C4-2B (cell line): ENCODE results near the gene ADARB2.
"Not testable (repeated sequence)": the region's sequence is repeated elsewhere in the genome, so short reads cannot be mapped to it uniquely, and the experiment has no call there.

ENCODE experiments used
- H3K27ac ChIP-seq: fragments of 450-650 bp; 2 replicates; pipeline ENCODE4 v1.5.1; 2017
- CTCF ChIP-seq: fragments of 450-650 bp; conservative IDR thresholded peaks from 2 replicates; pipeline ENCODE4 v1.5.1; 2017; ENCODE audit warnings: mild to moderate bottlenecking
- ZFX ChIP-seq: fragments of 450-650 bp; IDR thresholded peaks from 2 replicates; pipeline ENCODE4 v1.6.1; 2017

Gene ADARB2

DNA sequence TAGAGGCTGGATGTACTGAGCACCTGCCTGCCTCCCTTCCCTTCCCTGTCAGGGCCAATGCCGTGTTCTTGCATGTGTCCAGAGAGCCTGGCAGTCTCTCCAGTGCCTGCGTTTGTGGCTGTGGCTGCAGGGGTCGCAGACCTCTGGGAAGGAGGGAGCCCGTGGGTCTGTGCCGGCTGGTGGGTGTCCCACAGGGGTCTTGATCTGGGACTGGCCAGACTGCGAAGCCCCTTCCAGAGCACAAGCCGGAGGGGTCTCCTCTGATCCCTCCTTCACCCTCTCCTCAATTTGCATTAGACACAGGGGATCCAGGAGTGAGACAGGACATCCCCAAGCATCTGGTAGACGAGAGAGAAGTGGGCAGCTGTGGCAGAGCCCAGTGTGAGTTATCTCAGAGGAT, 199.2 kb downstream of the ADARB2 start:
- no peak for TF ChIP-seq CTCF
- no peak for TF ChIP-seq ZFX
- H3K27ac ChIP-seq, result no peak overlapping the region

DNA sequence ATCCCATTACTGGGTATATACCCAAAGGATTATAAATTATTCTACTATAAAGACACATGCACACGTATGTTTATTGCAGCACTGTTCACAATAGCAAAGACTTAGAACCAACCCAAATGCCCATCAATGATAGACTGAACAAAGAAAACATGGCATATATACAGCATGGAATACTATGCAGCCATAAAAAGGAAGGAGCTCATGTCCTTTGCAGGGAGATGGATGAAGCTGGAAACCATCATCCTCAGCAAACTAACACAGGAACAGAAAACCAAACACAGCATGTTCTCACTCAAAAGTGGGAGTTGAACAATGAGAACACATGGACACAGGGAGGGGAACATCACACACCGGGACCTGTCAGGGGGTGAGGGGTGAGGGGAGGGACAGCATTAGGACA, 199.9 kb downstream of the ADARB2 start:
- not testable (repeated sequence) for H3K27ac ChIP-seq

- TF ChIP-seq ZFX (no peak), CTCF (no peak)
- no peak overlapping the region for H3K27ac ChIP-seq
Observed at GRCh38 chr10:1536341-1536740, 201.0 kb downstream of the ADARB2 start.

GRCh38 chr10:1535301-1535965, 201.9 kb downstream of the ADARB2 start:
- TF ChIP-seq ZFX, result no peak
- no peak for TF ChIP-seq CTCF
- no peak overlapping the region for H3K27ac ChIP-seq

DNA sequence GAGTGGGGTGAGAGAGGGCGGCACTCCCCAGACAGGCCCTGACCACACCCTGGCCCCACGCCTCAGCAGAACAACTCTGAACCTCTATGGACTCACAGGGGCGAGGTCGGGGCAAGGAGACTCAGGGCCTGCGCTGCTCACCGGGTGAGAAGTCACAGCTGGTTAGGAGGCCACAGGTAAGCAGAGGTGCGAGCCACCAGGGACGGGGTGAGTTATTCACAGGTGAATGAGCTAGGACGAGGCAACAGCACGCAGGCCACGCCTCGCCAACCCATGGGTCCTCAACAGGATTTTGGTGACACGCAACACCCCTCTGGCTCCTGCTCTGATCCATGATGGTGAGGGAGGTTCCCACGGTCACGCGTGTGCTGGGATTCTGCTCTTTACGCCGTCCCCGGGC, 202.5 kb downstream of the ADARB2 start:
- TF ChIP-seq ZFX (no peak), CTCF (no peak)
- H3K27ac ChIP-seq, result no peak overlapping the region

GRCh38 chr10:1532636-1533035, 204.7 kb downstream of the ADARB2 start:
- H3K27ac ChIP-seq, result no peak overlapping the region
- TF ChIP-seq ZFX (no peak), CTCF (no peak)

DNA sequence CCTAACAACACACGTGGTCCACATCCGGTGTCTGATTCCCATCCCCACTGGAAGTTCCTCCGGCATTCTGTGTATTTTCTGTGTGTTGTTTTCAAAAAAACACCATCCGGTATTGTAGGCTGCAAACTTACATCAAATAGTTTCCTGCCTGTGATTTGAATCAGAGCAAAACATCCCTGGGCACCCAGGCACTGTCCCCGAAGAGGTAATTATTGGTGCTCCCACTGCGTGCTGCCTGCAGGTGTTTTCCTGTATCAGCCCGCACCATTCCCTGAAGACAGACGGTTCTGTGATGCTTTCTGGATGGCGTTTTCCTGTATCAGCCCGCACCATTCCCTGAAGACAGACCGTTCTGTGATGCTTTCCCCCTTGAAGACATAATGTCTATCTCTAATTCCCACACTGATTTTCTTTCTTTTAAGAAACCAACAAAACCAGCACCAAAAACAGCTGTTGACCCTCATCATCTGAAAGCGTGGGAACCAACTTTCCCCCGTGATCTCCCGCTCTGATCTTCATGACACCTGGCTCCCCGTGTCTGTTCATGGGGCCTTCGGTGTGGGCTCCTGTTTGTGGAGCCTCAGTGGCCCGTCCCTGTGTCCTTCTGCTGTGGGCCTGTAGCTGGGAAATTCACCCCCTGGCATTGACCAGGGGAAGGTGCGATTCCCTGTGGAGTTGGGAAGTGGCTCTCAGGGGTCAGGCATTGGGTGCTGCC, 205.3 kb downstream of the ADARB2 start:
- H3K27ac ChIP-seq, result no peak overlapping the region
- TF ChIP-seq ZFX (no peak), CTCF (no peak)
